ENCODE data around the gene RNASE13. TPM values are rescaled to one million over a fixed set of nuclear protein-coding genes. Genes with fewer than 3 reads are reported as not detected.

RNASE13 gene
- total and polyA plus RNA-seq, 2 experiments from 2014 or later, result not detected

GRCh38 chr14:20996521-20996920 lies 38.1 kb downstream of the RNASE13 start:
- no peak overlapping the region for H3K4me2 ChIP-seq
- H3K36me3 Mint-ChIP-seq (ENCODE audit: low read depth), result peaks cover 49% of the 10 kb centered on the region
- ATAC-seq (no peak), DNase-seq (ENCODE audit: low spot score) (no peak)
- H3F3A ChIP-seq (replicated peaks; ENCODE audit: low read depth), result 0 out of 2 replicates have a peak, but pooled peaks cover 4% of the 10 kb centered on the region
- TF ChIP-seq STAT1 (IDR thresholded peaks at IDR 0.05; ENCODE audit: unreplicated experiment) (no peak), JUNB (IDR thresholded peaks at IDR 0.05; ENCODE audit: unreplicated experiment) (no peak), ZNF114 (CRISPR knock-in tag; IDR thresholded peaks at IDR 0.05) (no peak), NANOG (IDR thresholded peaks at IDR 0.05; ENCODE audit: borderline replicate concordance) (no peak), POLR2AphosphoS5 (IDR thresholded peaks at IDR 0.05; ENCODE audit: low read depth) (no peak), ETS1 (IDR thresholded peaks at IDR 0.05) (no peak)
- TF ChIP-seq, protein P1, sequence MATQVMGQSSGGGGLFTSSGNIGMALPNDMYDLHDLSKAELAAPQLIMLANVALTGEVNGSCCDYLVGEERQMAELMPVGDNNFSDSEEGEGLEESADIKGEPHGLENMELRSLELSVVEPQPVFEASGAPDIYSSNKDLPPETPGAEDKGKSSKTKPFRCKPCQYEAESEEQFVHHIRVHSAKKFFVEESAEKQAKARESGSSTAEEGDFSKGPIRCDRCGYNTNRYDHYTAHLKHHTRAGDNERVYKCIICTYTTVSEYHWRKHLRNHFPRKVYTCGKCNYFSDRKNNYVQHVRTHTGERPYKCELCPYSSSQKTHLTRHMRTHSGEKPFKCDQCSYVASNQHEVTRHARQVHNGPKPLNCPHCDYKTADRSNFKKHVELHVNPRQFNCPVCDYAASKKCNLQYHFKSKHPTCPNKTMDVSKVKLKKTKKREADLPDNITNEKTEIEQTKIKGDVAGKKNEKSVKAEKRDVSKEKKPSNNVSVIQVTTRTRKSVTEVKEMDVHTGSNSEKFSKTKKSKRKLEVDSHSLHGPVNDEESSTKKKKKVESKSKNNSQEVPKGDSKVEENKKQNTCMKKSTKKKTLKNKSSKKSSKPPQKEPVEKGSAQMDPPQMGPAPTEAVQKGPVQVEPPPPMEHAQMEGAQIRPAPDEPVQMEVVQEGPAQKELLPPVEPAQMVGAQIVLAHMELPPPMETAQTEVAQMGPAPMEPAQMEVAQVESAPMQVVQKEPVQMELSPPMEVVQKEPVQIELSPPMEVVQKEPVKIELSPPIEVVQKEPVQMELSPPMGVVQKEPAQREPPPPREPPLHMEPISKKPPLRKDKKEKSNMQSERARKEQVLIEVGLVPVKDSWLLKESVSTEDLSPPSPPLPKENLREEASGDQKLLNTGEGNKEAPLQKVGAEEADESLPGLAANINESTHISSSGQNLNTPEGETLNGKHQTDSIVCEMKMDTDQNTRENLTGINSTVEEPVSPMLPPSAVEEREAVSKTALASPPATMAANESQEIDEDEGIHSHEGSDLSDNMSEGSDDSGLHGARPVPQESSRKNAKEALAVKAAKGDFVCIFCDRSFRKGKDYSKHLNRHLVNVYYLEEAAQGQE (IDR thresholded peaks at IDR 0.05; ENCODE audit: unreplicated experiment), result no peak
- H3K4me3 ChIP-seq, result no peak overlapping the region
- H3K36me3 ChIP-seq (ENCODE audit: insufficient read depth), result peaks cover 44% of the 10 kb centered on the region
- no peaks in the 10 kb centered on the region for H3K9me3 Mint-ChIP-seq
- peaks cover 26% of the 10 kb centered on the region for H3K4me1 Mint-ChIP-seq
- peaks cover 2% of the 10 kb centered on the region for H3K27me3 Mint-ChIP-seq (ENCODE audit: insufficient read depth, low read depth, poor library complexity)
- peaks cover 6% of the 10 kb centered on the region for H3K4me1 ChIP-seq (ENCODE audit: insufficient read depth)
- H3K4me3 Mint-ChIP-seq, result no peak overlapping the region
- H3K27ac Mint-ChIP-seq, result no peak overlapping the region
- no peaks in the 10 kb centered on the region for H3K9me2 ChIP-seq (ENCODE audit: insufficient read depth)
- H2AFZ ChIP-seq, result no peak overlapping the region
- no peak overlapping the region for H3K27ac ChIP-seq (ENCODE audit: low read depth)
- peaks cover 3% of the 10 kb centered on the region; the same call in 1 of the 2 replicates for H4K20me1 ChIP-seq (replicated peaks; ENCODE audit: insufficient read depth)
- H3K79me2 ChIP-seq (replicated peaks; ENCODE audit: insufficient read depth), result peaks cover 13% of the 10 kb centered on the region
- H3K27me3 ChIP-seq (ENCODE audit: insufficient read depth), result no peaks in the 10 kb centered on the region

GRCh38 chr14:20989787-20990600 lies 44.6 kb downstream of the RNASE13 start, which contains the start of gene METTL17:
TSS of gene METTL17 (plus strand) at chr14:20989980. CDS start at chr14:20990003, 23 bp downstream.
- ATAC-seq (peak; percentile 96), DNase-seq (ENCODE audit: low spot score) (peak; percentile 98)
- H3K4me2 ChIP-seq, result peak within 1 kb of the TSS; percentile 91
- peaks cover 38% of the 10 kb centered on the region for H3K36me3 Mint-ChIP-seq (ENCODE audit: low read depth)
- peaks cover 27% of the 10 kb centered on the region for H3K79me2 ChIP-seq (replicated peaks; ENCODE audit: insufficient read depth)
- H3K4me1 Mint-ChIP-seq, result peaks cover 12% of the 10 kb centered on the region
- H3K9me2 ChIP-seq (ENCODE audit: insufficient read depth), result peaks cover 17% of the 10 kb centered on the region; the same call in 1 of the 2 replicates
- H3K4me3 Mint-ChIP-seq, result peak within 1 kb of the TSS; percentile 79
- H4K20me1 ChIP-seq (replicated peaks; ENCODE audit: insufficient read depth), result peaks cover 12% of the 10 kb centered on the region; the same call in 1 of the 2 replicates
- H2AFZ ChIP-seq, result peak within 1 kb of the TSS; percentile 64; the same call in 1 of the 2 replicates
- no peaks in the 10 kb centered on the region for H3K27me3 Mint-ChIP-seq (ENCODE audit: insufficient read depth, low read depth, poor library complexity)
- H3F3A ChIP-seq (replicated peaks; ENCODE audit: low read depth), result peaks cover 6% of the 10 kb centered on the region
- no peak for TF ChIP-seq NANOG (IDR thresholded peaks at IDR 0.05; ENCODE audit: borderline replicate concordance)
- peak; percentile 75 for TF ChIP-seq CREB1 (CRISPR knock-in tag; IDR thresholded peaks at IDR 0.05; ENCODE audit: low read depth)
- peak; percentile 57; the same call in 1 of the 2 replicates for TF ChIP-seq POLR2AphosphoS5 (IDR thresholded peaks at IDR 0.05; ENCODE audit: low read depth)
- TF ChIP-seq, protein P2, sequence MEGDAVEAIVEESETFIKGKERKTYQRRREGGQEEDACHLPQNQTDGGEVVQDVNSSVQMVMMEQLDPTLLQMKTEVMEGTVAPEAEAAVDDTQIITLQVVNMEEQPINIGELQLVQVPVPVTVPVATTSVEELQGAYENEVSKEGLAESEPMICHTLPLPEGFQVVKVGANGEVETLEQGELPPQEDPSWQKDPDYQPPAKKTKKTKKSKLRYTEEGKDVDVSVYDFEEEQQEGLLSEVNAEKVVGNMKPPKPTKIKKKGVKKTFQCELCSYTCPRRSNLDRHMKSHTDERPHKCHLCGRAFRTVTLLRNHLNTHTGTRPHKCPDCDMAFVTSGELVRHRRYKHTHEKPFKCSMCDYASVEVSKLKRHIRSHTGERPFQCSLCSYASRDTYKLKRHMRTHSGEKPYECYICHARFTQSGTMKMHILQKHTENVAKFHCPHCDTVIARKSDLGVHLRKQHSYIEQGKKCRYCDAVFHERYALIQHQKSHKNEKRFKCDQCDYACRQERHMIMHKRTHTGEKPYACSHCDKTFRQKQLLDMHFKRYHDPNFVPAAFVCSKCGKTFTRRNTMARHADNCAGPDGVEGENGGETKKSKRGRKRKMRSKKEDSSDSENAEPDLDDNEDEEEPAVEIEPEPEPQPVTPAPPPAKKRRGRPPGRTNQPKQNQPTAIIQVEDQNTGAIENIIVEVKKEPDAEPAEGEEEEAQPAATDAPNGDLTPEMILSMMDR (conservative IDR thresholded peaks at IDR 0.05; ENCODE audit: low read depth in 2 of 2), result peak; percentile 51 to 53
- no peak for TF ChIP-seq EZH2phosphoT487 (IDR thresholded peaks at IDR 0.05; ENCODE audit: unreplicated experiment)
- peak; percentile 89 for TF ChIP-seq ETS1 (IDR thresholded peaks at IDR 0.05)
- peaks cover 13% of the 10 kb centered on the region for H3K4me1 ChIP-seq (ENCODE audit: insufficient read depth)
- peaks cover 30% of the 10 kb centered on the region for H3K36me3 ChIP-seq (ENCODE audit: insufficient read depth)
- peak within 1 kb of the TSS; percentile 94 for H3K27ac ChIP-seq (ENCODE audit: low read depth)
- no peaks in the 10 kb centered on the region; the same call in 2 of the 3 replicates for H3K9me3 Mint-ChIP-seq
- H3K4me3 ChIP-seq, result peak within 1 kb of the TSS; percentile 86
- peak within 1 kb of the TSS; percentile 81 for H3K27ac Mint-ChIP-seq
- H3K27me3 ChIP-seq (ENCODE audit: insufficient read depth), result no peaks in the 10 kb centered on the region
